H9 (cell line): Measurements from ENCODE around the gene RWDD1. TPM values are rescaled to one million over a fixed set of nuclear protein-coding genes. Genes with fewer than 3 reads are reported as not detected.

ENCODE experiments used
- DNase-seq: peaks from one replicate; pipeline ENCODE4 v3.0.0-alpha.2; 2017
- H2AFZ ChIP-seq: one replicate; pipeline ENCODE4 v1.6.1; 2013; ENCODE audit warnings: mild to moderate bottlenecking, low read length, control low read depth, moderate library complexity
- H2AK5ac ChIP-seq: 2 replicates; pipeline ENCODE4 v1.6.1; 2013; ENCODE audit warnings: low read length, control low read depth, mixed read lengths; ENCODE audit not compliant: insufficient read length
- H2BK120ac ChIP-seq: one replicate; pipeline ENCODE4 v1.6.1; 2013; ENCODE audit warnings: low read depth, mild to moderate bottlenecking, low read length, control low read depth, inconsistent platforms; ENCODE audit not compliant: poor library complexity, severe bottlenecking
- H2BK12ac ChIP-seq: 2 replicates; pipeline ENCODE4 v1.6.1; 2013; ENCODE audit warnings: low read length, control low read depth, mixed read lengths, low read depth; ENCODE audit not compliant: insufficient read length
- H2BK15ac ChIP-seq: 2 replicates; pipeline ENCODE4 v1.6.1; 2013; ENCODE audit warnings: low read depth, low read length, control low read depth
- H2BK20ac ChIP-seq: one replicate; pipeline ENCODE4 v1.6.1; 2013; ENCODE audit warnings: low read depth, mild to moderate bottlenecking, low read length, control low read depth, inconsistent platforms; ENCODE audit not compliant: poor library complexity, severe bottlenecking
- H2BK5ac ChIP-seq: 2 replicates; pipeline ENCODE4 v1.6.1; 2013; ENCODE audit warnings: low read length, control low read depth, mixed read lengths; ENCODE audit not compliant: insufficient read length
- H3K14ac ChIP-seq: 2 replicates; pipeline ENCODE4 v1.6.1; 2013; ENCODE audit warnings: low read length, control low read depth; ENCODE audit not compliant: insufficient read depth
- H3K18ac ChIP-seq: 2 replicates; pipeline ENCODE4 v1.6.1; 2013; ENCODE audit warnings: low read depth, mild to moderate bottlenecking, mixed read lengths, low read length, control low read depth; ENCODE audit not compliant: insufficient read length
- H3K23ac ChIP-seq: 2 replicates; pipeline ENCODE4 v1.6.1; 2013; ENCODE audit warnings: low read length, control low read depth, mixed read lengths, low read depth; ENCODE audit not compliant: insufficient read length
- H3K23me2 ChIP-seq: 2 replicates; pipeline ENCODE4 v1.6.1; 2013; ENCODE audit warnings: low read depth, mild to moderate bottlenecking, mixed read lengths, low read length, control low read depth; ENCODE audit not compliant: insufficient read length, poor library complexity, severe bottlenecking
- H3K27ac ChIP-seq: 2 replicates; pipeline ENCODE4 v1.5.1; 2013; ENCODE audit warnings: low read length, control low read depth, mixed read lengths, low read depth; ENCODE audit not compliant: insufficient read length
- H3K27me3 ChIP-seq: 2 replicates; pipeline ENCODE4 v1.6.1; 2013; ENCODE audit warnings: low read length, control low read depth, inconsistent platforms; ENCODE audit not compliant: insufficient read depth
- H3K4ac ChIP-seq: 2 replicates; pipeline ENCODE4 v1.6.1; 2013; ENCODE audit warnings: low read depth, mild to moderate bottlenecking, control low read depth, inconsistent platforms, low read length, moderate library complexity
- H3K4me1 ChIP-seq: 2 replicates; pipeline ENCODE4 v1.6.1; 2013; ENCODE audit warnings: low read length, control low read depth, inconsistent platforms; ENCODE audit not compliant: insufficient read depth
- H3K4me2 ChIP-seq: 2 replicates; pipeline ENCODE4 v1.6.1; 2013; ENCODE audit warnings: low read length, control low read depth, mixed read lengths; ENCODE audit not compliant: insufficient read length, insufficient read depth
- H3K56ac ChIP-seq: 2 replicates; pipeline ENCODE4 v1.6.1; 2013; ENCODE audit warnings: low read depth, mild to moderate bottlenecking, mixed read lengths, low read length, control low read depth; ENCODE audit not compliant: insufficient read length
- H3K79me1 ChIP-seq: 2 replicates; pipeline ENCODE4 v1.6.1; 2013; ENCODE audit warnings: low read depth, mild to moderate bottlenecking, moderate library complexity, low read length, control low read depth, inconsistent platforms; ENCODE audit not compliant: insufficient read depth, poor library complexity, severe bottlenecking
- H3K79me2 ChIP-seq: 2 replicates; pipeline ENCODE4 v1.6.1; 2013; ENCODE audit warnings: low read length, control low read depth, inconsistent platforms; ENCODE audit not compliant: insufficient read depth
- H3K9ac ChIP-seq: 2 replicates; pipeline ENCODE4 v1.6.1; 2013; ENCODE audit warnings: low read length, control low read depth, mixed read lengths; ENCODE audit not compliant: insufficient read length; ENCODE audit errors: extremely low read depth
- H3K9me3 ChIP-seq: one replicate; pipeline ENCODE4 v1.6.1; 2013; ENCODE audit warnings: low read depth, low read length, inconsistent platforms; ENCODE audit not compliant: control insufficient read depth
- H3T11ph ChIP-seq: one replicate; pipeline ENCODE4 v1.6.1; 2013; ENCODE audit warnings: mild to moderate bottlenecking, low read length, control low read depth, inconsistent platforms
- H4K20me1 ChIP-seq: one replicate; pipeline ENCODE4 v1.6.1; 2013; ENCODE audit not compliant: control insufficient read depth, insufficient read length, insufficient read depth
- H4K5ac ChIP-seq: 2 replicates; pipeline ENCODE4 v1.6.1; 2013; ENCODE audit warnings: low read depth, mild to moderate bottlenecking, mixed read lengths, low read length, control low read depth; ENCODE audit not compliant: insufficient read length
- H4K8ac ChIP-seq: replicated peaks from 2 replicates; pipeline ENCODE4 v1.6.1; 2013; ENCODE audit warnings: low read length, control low read depth, mixed read lengths, low read depth; ENCODE audit not compliant: insufficient read length
- H4K91ac ChIP-seq: 2 replicates; pipeline ENCODE4 v1.6.1; 2013; ENCODE audit warnings: low read depth, mild to moderate bottlenecking, moderate library complexity, mixed read lengths, low read length, control low read depth; ENCODE audit not compliant: insufficient read length
- H3K27ac Mint-ChIP-seq, 3 experiments: 2 replicates in 2 of 3; 3 replicates in 1 of 3; pipeline ENCODE4 v1.8.0; 2020 to 2021; ENCODE audit warnings: mixed read lengths in 3 of 3, mild to moderate bottlenecking in 1 of 3, moderate library complexity in 1 of 3
- H3K27me3 Mint-ChIP-seq: 2 replicates; pipeline ENCODE4 v1.8.0; 2021; ENCODE audit warnings: low read depth, mild to moderate bottlenecking, moderate library complexity, mixed read lengths
- H3K36me3 Mint-ChIP-seq, 3 experiments: 2 replicates in 2 of 3; 3 replicates in 1 of 3; pipeline ENCODE4 v1.8.0; 2020 to 2021; ENCODE audit warnings: low read depth in 3 of 3, mixed read lengths in 3 of 3; ENCODE audit not compliant: insufficient read depth in 1 of 3
- H3K4me1 Mint-ChIP-seq, 2 experiments: 2 replicates each; pipeline ENCODE4 v1.8.0; 2020; ENCODE audit warnings: mixed read lengths in 2 of 2
- H3K4me3 Mint-ChIP-seq, 2 experiments: 2 replicates in 1 of 2; 3 replicates in 1 of 2; pipeline ENCODE4 v1.8.0; 2020 to 2021; ENCODE audit warnings: mild to moderate bottlenecking in 2 of 2, mixed read lengths in 2 of 2, moderate library complexity in 1 of 2
- H3K9me3 Mint-ChIP-seq, 2 experiments: 2 replicates in 1 of 2; 3 replicates in 1 of 2; pipeline ENCODE4 v1.8.0; 2020; ENCODE audit warnings: mild to moderate bottlenecking in 2 of 2, mixed read lengths in 2 of 2, moderate library complexity in 1 of 2
- CTCF ChIP-seq: fragments of 200-600 bp; sonication (generic); conservative IDR thresholded peaks from 3 replicates; pipeline ENCODE4 v1.8.0; 2021; ENCODE audit warnings: antibody characterized with exemption, mild to moderate bottlenecking
- WGBS: extraction: QIAGEN DNeasy Blood & Tissue Kit; methylation state at CpG from one replicate; pipeline ENCODE4 v1.1.7; 2013; ENCODE audit warnings: missing lambda C conversion rate, low lambda C conversion rate, mixed read lengths; ENCODE audit not compliant: insufficient read length; ENCODE audit errors: extremely low coverage; 5-methylcytosine and 5-hydroxymethylcytosine counted together
- total RNA-seq: library from RNA; stranded (reverse); gene quantifications from 2 replicates; pipeline ENCODE4 v1.2.1, GENCODE V29; 2021

The RWDD1 gene
- total RNA-seq, 1 experiment from 2014 or later = 42.0 TPM

- Histone ChIP-seq H3K79me1 (no peaks in the 10 kb centered on the region), H4K5ac (no peak overlapping the region), H3K23ac (no peak overlapping the region), H4K91ac (no peak overlapping the region), H4K8ac (no peak overlapping the region), H3K27me3 (no peaks in the 10 kb centered on the region), H3K4ac (no peak overlapping the region), H3K79me2 (no peaks in the 10 kb centered on the region), H2BK120ac (no peak overlapping the region), H3K9me3 (no peaks in the 10 kb centered on the region), H2BK12ac (no peak overlapping the region), H3K23me2 (no peaks in the 10 kb centered on the region), H2AK5ac (no peak overlapping the region), H2BK5ac (no peak overlapping the region), H3K9ac (no peak overlapping the region), H3K4me1 (peaks cover 8% of the 10 kb centered on the region; the same call in 1 of the 2 replicates), H3K14ac (no peak overlapping the region), H3K4me2 (no peak overlapping the region), H2AFZ (no peak overlapping the region), H3K18ac (no peak overlapping the region), H3T11ph (no peak overlapping the region), H2BK20ac (no peak overlapping the region), H4K20me1 (no peaks in the 10 kb centered on the region), H3K56ac (no peak overlapping the region), H2BK15ac (no peak overlapping the region), H3K27ac (no peak overlapping the region)
- no peak for TF ChIP-seq CTCF
- H3K4me3 Mint-ChIP-seq = no peak overlapping the region
- peaks cover 39% of the 10 kb centered on the region in 2 experiments for H3K4me1 Mint-ChIP-seq
- H3K27me3 Mint-ChIP-seq = no peaks in the 10 kb centered on the region
- no peaks in the 10 kb centered on the region for H3K9me3 Mint-ChIP-seq
- no peak overlapping the region; a peak in 1 of 7 replicates for H3K27ac Mint-ChIP-seq
- no peaks in the 10 kb centered on the region for H3K36me3 Mint-ChIP-seq
- WGBS = no CpG with 5 or more reads among the region's 3 CpGs
- no peak for DNase-seq
These were observed 41.6 kb upstream of the RWDD1 start for GRCh38 chr6:116529466-116530290.
